ENCODE measurements around the gene TRRAP.
"Not testable (repeated sequence)": the region's sequence is repeated elsewhere in the genome, so short reads cannot be mapped to it uniquely, and the experiment has no call there.

TRRAP gene

DNA sequence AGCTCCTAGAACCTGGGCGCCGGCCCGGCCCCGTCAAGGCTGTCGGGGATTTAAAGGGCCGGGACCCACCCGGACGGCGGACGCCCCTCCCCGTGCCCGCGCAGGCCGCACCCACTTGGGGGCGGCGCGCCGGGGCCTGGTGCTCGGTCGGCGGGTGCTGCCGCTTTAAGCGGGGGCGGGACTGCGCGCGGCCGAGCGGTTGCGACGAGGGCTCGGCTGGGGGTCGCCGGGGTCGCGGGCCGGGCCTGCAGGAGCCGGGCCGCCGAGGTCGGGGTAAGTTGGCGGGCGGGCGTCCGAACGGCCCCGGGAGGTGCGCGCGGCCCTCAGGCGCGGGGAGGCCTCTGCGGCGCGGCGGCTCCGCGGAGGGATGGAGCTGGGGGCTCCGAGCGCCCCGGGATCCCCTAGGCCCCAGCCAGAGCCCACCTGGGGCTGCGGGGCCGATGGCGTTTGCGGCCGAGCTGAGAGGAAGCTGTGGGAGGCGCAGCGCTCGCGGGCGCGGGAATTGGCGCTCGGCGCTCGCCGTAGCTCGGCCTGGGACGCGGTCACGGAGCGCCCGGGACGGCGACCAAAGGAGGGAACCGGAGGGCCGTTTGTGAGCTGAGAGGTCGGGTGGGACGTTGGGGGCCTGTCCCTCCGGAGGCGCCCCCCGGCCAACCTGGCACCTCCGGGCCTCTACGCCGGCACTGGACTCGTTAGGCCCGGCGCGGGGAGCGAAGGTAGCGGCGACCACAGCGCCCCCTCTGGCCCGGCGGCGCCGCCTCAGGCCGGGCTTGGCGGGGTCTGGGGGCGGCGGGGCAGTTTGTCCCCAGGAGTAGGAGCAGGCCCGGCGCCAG is at the start of gene TRRAP:
Gene TRRAP (plus strand): TSS at position 168 of the 833 bp plus-strand sequence. CDS start 2,619 bp downstream, outside the sequence.
- DNase-seq (ENCODE audit: low spot score), result peak; percentile 93

DNA sequence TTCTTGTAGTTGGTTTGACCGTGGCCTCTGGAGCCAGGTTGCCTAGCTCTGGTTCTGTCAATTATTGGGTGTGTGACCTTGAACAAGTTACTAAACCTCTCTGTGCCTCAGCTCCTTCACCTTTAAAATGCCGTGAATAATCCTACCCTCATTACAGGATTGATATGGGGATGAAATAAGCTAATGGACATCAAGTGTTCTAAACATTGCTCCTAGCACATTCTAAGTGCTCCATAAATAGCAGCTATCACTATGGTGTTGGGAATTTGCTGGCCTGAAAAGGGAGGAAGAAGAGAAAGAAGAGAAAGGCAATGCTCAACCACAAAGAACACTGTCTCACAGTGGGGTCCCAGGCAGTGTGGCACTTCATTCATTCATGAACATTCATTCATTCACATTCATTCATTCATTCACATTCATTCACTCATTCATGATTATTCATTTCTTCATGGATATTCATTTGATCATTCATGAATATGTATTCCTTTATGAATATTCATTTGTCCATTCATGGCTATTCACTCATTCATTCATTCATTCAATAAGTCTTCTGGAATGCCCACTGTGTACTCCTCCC is 47.3 kb upstream of the TRRAP start:
- no peak for DNase-seq (ENCODE audit: low spot score)

DNA sequence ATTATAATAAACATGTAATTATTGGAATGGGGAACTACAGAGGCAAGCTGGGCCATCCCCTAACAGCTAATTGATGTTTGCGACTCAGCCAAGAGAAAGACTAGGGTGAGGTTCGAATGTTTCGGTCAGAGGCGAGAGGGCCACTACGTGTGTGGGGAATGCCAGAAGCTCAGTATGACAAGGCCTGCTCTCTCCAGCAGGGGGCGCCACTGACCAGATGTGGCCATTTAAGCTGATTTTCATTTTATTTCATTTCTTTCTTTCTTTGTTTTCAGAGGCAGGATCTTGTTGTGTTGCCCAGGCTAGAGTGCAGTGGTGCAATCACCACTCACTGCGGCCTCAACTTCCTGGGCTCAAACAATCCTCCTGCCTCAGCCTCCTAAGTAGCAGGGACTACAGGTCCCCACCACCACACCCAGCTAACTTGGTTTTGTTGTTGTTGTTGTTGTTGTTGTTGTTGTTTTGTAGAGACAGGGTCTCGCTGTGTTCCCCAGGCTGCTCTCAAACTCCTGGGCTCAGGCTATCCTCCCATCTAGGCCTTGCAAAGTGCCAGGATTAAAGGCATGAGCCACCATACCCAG is 46.6 kb upstream of the TRRAP start:
- peak; percentile 29 for DNase-seq (ENCODE audit: low spot score)

DNA sequence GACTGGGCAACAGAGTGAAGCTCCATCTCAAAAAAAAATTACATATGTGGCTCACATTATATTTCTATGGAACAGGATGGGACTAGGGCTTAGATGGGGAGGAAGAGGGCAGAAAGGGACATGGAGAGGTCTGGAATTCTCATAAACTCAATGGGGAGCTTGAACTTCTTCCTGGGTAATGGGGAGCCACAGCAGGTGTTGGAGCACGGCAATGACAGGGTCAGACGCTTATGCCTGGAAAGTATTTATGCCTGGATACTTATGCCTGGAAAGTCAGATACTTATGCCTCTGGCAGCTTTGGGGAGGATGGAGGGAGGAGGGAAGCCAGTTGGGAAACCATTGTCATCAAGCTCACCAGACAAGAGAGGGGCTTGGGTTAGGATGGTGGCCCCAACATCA is 45.3 kb upstream of the TRRAP start:
- DNase-seq (ENCODE audit: low spot score), result no peak

DNA sequence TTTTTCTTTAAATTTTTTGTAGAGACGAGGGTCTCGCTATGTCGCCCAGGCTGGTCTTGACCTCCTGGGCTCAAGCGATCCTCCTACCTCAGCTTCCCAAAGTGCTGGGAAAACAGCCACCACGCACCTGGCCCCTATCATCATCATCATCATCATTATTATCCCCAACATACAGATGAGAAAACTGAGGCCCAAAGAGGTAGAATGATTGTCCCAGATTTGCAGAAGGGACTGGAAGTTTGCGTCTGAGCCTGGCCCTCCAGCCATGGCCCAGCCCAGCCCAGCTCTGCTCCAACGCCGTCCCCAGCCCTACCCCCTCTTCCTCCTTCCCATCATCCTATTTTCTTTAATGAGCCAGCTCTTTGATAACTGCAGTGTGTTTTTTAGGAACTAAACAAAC is 43.4 kb upstream of the TRRAP start:
- no peak for DNase-seq (ENCODE audit: low spot score)

DNA sequence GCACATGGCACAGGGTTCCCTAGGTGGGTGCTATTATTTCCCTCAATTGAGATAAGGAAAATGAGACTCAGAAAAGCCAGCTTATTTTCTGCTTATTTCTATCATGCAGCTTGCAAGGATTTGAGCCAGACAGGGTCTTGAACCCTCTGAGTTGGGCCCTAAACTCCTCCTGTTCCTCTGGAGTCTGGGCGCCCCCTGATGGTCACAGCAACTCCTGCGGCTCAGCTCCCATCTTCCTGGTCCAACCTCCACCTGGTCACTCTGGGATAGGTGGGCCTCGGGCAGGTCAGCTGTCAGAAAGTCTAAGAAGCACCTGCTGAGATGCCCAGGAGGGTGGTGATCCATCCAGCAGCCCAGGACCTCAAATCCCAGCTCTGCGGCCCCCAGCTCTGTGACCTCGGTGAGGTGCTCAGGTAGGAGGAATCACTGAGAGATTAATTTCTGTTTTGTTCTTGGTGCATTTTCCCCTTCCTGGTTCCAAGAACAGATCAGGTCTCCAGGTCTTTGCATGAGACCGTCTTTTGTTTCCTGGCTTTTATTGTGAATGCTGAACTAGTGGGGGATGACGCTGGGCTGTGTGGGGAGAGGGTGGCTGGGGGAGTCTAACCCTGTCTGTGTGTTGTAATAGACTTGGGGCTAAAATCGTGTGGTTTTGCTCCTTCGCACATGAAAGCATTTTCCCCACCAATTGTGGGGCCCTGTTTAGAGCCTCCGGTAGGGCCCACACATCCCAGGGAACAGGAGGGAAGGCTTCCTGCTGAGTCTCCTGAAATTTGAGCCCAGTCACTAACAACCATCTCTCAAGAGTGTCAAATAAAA is 41.3 kb upstream of the TRRAP start:
- no peak for DNase-seq (ENCODE audit: low spot score)

DNA sequence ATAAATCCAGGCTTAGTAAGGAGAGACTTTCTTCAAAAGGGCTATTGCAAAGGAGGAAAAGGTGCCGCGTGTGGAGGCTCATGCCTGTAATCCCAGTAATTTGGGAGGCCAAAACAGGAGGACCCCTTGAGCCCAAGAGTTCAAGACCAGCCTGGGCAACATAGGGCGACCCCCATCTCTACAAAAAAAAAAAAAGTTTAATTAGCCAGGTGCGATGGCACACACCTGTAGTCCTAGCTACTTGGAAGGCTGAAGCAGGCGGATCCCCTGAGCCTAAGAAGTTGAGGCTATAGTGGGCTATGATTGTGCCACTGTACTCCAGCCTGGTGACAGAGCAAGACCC is 40.7 kb upstream of the TRRAP start:
- no peak for DNase-seq (ENCODE audit: low spot score)

DNA sequence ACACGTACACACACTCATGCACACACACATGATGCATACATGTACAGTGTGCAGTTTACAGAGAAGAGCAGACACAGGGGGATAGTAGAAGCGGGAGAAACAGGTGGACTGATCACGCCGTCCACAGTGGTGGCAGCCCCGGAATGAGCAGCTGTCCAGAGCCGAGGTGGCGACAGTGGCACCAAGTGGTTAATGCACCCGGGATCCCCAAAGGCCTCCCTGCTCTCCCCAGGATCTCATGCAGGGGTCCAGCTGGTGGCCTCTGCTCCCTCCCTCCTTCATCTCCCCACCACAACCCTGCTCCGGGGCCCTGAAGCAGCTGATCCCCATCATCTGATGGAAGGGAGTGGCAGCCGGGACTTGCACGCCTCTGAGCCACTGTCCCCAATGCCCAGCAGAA is 38.2 kb upstream of the TRRAP start:
- no peak for DNase-seq (ENCODE audit: low spot score)

DNA sequence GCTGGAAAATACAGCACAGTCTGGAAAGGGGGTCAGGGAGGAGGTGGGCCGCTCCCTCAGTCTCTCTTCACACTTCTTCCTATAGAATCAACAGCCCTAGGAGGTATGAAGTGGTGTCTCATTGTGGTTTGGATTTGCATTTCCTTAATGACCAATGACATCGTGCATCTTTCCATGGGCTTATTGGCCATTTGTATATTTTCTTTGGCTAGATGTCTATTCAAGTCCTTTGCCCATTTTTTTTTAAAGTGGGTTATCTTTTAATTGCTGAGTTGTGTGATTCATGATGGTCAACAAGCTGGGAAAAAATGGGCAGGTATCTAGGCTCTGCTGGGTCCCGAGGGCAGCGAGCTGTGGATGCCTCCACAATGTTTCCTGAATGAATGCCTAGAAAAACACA is 37.6 kb upstream of the TRRAP start:
- no peak for DNase-seq (ENCODE audit: low spot score)

DNA sequence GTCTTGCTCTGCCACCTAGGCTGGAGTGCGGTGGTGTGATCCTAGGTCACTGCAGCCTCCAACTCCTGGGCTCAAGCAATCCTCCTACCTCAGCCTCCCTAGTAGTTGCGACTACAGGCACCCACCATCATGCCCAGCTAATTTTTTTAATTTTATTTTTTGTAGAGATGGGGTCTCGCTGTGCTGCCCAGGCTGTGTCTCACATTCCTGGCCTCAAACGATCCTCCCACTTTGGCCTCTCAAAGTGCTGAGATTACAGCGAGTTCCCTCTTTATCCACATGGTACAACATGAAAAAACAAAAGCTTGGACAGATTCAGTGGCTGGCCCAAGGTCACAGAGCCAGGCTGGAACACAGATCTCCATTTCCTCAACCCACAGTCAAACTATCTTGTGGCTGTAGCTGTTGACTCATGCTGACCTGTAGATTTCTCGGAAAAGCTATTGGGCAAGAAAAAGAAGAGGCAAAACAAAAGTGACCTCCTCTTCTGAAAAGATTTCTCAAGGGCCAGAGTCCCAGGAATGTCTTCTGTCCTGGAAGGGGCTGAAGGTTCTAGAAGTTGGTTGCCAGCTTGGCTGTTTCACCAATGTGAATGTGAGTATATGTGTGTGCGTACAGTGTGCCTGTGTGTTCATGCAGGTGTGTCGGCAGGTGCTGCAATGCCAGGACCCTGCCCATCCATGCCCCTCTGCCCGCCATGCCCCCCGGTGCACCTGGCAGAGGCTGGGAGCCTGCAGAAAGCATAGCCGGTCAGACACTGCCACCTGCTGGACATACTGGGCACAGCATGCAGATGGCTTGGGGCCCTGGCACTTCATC is 36.9 kb upstream of the TRRAP start:
- DNase-seq (ENCODE audit: low spot score), result peak; percentile 70

DNA sequence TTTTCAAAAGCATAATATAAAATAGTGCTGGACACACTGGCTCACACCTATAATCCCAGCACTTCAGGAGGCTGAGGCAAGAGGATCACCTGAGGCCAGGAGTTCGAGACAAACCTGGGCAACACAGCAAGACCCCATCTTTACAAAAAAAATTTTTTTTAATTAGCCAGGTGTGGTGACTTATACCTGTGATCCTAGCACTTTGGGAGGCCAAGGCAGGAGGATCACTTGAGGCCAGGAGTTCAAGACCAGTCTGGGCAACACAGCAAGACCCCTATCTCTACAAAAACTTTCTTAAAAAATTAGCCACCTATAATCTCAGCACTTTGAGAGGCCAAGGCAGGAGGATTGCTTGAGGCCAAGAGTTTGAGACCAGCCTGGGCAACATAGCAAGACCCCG is 35.8 kb upstream of the TRRAP start:
- not testable (repeated sequence) for DNase-seq (ENCODE audit: low spot score)

DNA sequence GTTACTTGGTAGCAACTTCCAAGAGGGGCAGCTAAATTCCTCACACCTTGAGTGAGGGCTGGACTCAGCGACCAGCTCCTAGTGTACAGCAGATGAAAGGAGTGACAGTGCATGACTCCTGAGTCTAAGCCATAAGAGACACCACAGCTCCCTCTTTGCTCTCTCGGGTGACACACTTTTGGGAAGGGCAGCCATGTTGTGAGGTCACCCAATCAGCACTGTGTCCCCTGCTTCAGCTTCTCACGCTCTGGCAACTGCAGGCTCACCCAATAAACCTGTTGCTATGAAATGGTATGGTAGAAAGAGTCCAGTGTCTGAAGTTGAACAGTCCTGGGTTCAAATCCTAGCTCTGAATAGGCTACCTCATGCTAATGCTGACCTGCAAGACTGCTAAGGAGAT is 29.4 kb upstream of the TRRAP start:
- no peak for DNase-seq (ENCODE audit: low spot score)

DNA sequence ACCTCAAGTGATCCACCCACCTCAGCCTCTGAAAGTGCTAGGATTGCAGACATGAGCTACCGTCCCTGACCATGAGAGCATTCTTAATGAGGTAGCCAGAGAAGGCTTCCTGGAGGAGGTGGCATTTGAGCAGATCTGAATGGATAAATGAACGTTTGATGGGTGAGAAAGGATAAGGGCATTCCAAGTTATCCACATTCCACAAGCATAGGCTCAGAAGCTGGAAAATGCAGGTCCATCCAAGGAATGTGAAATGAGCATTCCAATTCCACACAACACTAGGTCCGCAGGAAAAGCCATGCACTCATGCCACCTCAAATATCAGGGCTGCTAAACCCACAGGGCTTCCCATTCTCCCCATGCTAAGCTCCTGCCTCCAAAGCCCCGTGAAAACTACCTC is 25.5 kb upstream of the TRRAP start:
- peak; percentile 59 for DNase-seq (ENCODE audit: low spot score)

DNA sequence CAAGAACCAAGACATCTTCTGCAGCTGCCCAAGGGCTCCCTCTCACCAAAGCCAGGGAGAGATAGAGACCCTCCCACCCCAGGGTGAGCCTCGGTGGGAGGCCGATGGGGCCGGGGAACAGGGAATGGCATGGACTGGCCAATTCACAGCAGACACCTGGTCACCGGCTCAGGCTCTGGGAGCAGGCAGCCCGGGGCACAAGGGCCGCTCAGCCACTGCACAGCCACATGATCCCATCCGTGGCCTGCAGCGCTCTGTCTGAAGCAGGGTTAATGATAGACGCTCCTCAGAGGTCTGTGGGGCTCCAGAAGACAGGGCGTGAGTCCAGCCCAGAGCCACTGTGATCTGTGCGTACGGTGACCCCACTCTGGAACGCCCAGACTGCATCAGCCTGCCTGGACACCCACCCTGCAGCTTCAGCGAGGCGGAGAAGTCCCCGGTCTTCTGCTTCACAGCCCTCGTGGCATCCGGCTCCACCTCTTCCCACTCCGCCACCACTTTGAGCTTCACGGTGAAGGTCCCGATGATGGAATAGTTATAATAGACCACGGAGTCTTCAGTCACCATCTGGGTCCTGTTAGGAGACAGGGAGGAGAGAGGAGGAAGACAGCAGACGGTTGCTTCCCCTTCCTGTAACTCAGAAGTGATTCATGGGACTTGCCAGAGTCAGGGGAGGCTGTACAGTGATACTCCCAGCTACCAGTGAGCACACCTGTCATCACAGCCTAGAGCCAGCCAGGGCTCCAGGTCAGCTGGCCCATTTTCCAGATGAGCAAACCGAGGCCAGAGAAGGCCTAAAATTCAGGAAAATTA is 22.5 kb upstream of the TRRAP start:
- DNase-seq (ENCODE audit: low spot score), result no peak

DNA sequence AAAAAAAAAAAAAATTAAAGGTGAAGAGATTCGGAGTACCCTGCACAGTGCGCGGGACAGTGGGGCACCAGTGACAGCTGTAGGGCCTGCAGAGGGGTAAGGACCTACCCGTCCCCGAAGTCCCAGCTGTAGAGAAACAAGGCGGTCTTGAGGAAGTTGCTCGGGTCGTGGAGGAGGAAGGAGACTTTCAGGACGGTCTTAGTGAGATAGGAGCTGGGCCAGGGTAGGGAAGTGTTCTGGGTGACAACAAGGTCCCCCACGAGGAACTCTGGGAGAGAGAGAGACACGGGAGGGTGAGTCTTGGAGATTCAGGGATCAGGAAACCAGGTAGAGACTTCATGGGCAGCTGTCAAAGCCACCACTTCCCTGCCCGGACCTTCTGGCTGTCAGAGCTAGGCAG is 18.3 kb upstream of the TRRAP start:
- DNase-seq (ENCODE audit: low spot score), result no peak

DNA sequence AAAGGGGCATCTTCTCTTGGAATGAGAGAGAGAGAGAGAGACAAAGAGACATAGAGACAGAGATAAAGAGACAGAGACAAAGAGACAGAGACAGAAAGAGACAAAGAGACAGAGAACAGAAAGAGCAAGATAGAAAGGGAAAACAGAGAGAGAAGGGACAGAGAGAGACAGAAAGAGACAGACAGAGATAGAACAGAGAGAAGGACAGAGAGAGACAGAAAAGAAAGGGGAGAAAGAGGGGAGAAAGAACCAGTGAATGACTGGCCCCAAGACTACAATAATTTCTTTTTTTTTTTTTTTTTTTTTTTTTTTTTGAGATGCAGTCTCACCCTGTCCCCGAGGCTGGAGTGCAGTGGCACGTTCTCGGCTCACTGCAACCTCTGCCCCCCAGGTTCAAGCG is 16.1 kb upstream of the TRRAP start:
- DNase-seq (ENCODE audit: low spot score), result no peak

DNA sequence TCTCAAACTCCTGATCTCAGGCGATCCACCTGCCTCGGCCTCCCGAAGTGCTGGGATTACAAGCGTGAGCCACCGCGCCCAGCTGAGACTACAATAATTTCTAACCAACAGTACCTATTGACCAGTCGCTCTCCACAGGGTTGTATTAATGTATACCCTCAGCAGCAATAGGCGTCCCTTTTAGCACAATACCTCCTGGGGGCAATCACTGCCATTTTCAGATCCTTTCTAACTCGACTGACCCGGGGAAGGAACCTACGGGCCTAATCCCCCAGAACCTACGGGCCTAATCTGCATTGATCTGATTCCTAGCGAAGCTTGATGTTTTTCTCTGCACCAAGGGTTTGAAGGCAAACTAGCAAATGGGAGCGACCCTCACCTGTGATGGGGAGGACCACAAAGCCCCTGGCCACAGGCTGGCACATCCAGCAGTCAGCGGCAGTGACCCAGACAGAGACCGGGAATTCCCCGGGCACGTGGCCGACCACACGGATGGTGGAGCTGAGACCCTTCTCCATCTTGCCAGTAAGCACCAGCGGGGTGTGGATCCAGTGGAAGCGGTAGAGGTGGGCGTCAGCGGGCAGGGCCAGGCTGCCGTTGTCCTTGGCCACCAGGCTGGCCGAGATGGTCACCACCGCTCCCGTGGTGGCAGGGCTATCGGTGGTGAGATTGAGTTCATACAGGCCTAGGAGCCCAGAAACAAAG is 15.5 kb upstream of the TRRAP start:
- no peak for DNase-seq (ENCODE audit: low spot score)

DNA sequence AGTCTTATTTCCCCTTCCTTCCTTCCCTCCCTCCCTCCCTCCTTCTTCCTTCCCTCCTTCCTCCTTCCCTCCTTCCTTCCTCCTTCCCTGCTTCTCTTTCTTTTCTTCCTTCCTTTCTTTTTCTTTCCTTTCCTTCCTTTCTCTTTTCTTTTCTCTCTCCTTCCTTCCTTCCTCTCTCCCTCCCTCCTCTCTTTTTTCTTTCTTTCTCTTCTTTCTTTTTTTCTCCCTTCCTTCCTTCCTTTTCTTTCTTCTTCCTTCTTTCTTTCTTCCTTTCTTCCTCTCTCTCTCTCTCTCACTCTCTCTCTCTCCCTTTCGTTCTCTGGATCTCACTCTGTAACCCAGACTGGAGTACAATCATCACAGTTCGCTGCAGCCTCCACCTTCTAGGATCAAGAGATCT is 14.7 kb upstream of the TRRAP start:
- no peak for DNase-seq (ENCODE audit: low spot score)

DNA sequence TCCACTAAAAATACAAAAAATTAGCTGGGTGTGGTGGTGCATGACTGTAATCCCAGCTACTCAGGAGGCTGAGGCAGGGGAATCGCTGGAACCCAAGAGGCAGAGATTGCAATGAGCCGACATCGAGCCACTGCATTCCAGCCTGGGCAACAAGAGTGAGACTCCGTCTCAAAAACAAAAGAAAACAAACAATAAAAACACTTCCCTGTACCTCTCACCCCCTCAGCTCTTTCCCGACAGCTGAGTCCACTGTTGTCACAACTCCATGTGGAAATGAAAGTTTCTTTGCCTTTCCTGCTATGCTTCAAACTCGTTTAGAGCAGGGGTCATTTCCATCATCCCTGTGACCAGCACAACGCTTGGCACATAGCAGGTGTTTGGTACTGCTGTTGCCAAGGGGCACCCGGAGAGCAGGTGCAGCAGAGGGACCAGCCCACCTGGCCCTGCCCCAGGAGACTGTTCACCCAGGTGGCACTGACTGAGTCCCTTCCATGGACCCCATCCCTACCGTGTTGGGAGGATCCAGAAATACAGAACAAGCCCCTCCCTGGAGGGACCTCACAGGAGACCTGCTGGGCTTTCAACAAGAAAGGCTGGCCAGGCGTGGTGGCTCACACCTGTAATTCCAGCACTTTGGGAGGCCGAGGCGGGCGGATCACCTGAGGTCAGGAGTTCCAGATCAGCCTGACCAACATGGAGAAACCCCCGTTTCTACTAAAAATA is 13.4 kb upstream of the TRRAP start:
- DNase-seq (ENCODE audit: low spot score), result no peak

DNA sequence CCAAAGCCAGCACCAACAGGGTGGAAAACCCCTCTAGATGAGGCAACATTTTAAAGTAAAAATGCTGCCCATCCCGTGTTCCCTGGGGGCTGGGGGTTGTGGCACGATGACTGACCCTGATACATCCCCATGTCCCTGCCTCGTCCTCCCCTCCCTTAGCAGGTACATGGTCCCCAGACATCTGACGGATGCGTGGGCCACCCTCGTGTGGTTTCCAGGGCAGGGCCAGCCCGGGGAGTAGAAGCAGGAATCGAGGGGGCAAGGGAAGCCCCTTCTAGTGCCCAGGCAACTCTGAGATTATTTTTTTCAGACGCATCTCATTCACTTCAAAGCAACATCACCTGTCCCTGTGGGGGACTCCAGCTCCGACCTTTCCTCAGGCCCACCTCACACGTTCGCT is 12.0 kb upstream of the TRRAP start:
- no peak for DNase-seq (ENCODE audit: low spot score)
